8988T (cell line): ENCODE measurements around the gene CPSF7.

Source experiments
- DNase-seq: peaks from one replicate; pipeline ENCODE4 v3.0.0; 2011

CPSF7 gene

GRCh38 chr11:61353131-61354067 is 76.4 kb downstream of the CPSF7 start:
- no peak for DNase-seq
